PC-9 (cell line): ENCODE results near the gene AHCTF1. TPM values are rescaled to one million over a fixed set of nuclear protein-coding genes. Genes with fewer than 3 reads are reported as not detected.

Experiments
- BruUV-seq: library from RNA; stranded (reverse); fragments of 400-500 nt; replicated peaks from 2 replicates; lab custom pipeline; 2021; lab: Mats Ljungman, UMichigan
- CTCF ChIA-PET: fragments of 300-600 bp; sonication (Branson Sonifier 250); formaldehyde crosslinking; loops from one replicate; lab custom pipeline; 2022; ENCODE audit warnings: antibody characterized with exemption; lab: Charles Lee
- POLR2A ChIA-PET: fragments of 300-600 bp; sonication (Branson Sonifier 250); formaldehyde crosslinking; loops from one replicate; lab custom pipeline; 2022; ENCODE audit warnings: antibody characterized with exemption; ENCODE audit not compliant: unreplicated experiment; lab: Charles Lee
- DNase-seq, 2 experiments: peaks; one replicate each; pipeline versions ENCODE4 v3.0.0 to v3.0.0-alpha.2; 2015 to 2022; ENCODE audit warnings: mixed read lengths in 1 of 2
- H2AFZ ChIP-seq: fragments of 200-600 bp; sonication (generic); 2 replicates; pipeline ENCODE4 v1.8.1; 2017; ENCODE audit warnings: antibody characterized with exemption
- H3F3A ChIP-seq: fragments of 200-600 bp; sonication (generic); 2 replicates; pipeline ENCODE4 v1.8.1; 2017; ENCODE audit warnings: antibody characterized with exemption, mild to moderate bottlenecking, low read depth; ENCODE audit not compliant: insufficient read depth
- H3K27ac ChIP-seq: fragments of 200-600 bp; sonication (generic); 2 replicates; pipeline ENCODE4 v1.6.1; 2016; ENCODE audit warnings: mixed run types
- H3K27me3 ChIP-seq: fragments of 200-600 bp; sonication (generic); 2 replicates; pipeline ENCODE4 v1.6.1; 2016; ENCODE audit warnings: low read depth, mixed run types; ENCODE audit not compliant: insufficient read depth
- H3K36me3 ChIP-seq: fragments of 200-600 bp; sonication (generic); 2 replicates; pipeline ENCODE4 v1.6.1; 2016; ENCODE audit warnings: low read depth, mixed run types
- H3K4me1 ChIP-seq: fragments of 200-600 bp; sonication (generic); replicated peaks from 2 replicates; pipeline ENCODE4 v1.6.1; 2016; ENCODE audit warnings: mixed run types; ENCODE audit not compliant: insufficient read depth
- H3K4me2 ChIP-seq: fragments of 200-600 bp; sonication (generic); 2 replicates; pipeline ENCODE4 v1.6.1; 2017; ENCODE audit warnings: mixed run types
- H3K4me3 ChIP-seq: fragments of 200-600 bp; sonication (generic); 2 replicates; pipeline ENCODE4 v1.6.1; 2016; ENCODE audit warnings: mixed run types
- H3K79me2 ChIP-seq: fragments of 200-600 bp; sonication (generic); 2 replicates; pipeline ENCODE4 v1.6.1; 2017; ENCODE audit warnings: low read depth, mixed run types
- H3K9me2 ChIP-seq: fragments of 200-600 bp; sonication (generic); 2 replicates; pipeline ENCODE4 v1.8.1; 2017; ENCODE audit warnings: mild to moderate bottlenecking; ENCODE audit not compliant: insufficient read depth
- H3K9me3 ChIP-seq: fragments of 200-600 bp; sonication (generic); 2 replicates; pipeline ENCODE4 v1.8.1; 2016; ENCODE audit warnings: low read depth; ENCODE audit not compliant: insufficient read depth
- H4K20me1 ChIP-seq: fragments of 200-600 bp; sonication (generic); 2 replicates; pipeline ENCODE4 v1.8.1; 2017; ENCODE audit not compliant: insufficient read depth
- CTCF ChIP-seq: fragments of 200-600 bp; sonication (generic); conservative IDR thresholded peaks from 2 replicates; pipeline ENCODE4 v1.6.1; 2017; ENCODE audit warnings: mixed run types, antibody characterized with exemption, mild to moderate bottlenecking, moderate library complexity
- EZH2 ChIP-seq: fragments of 200-600 bp; sonication (generic); IDR thresholded peaks from 2 replicates; pipeline ENCODE4 v1.8.0; 2017; ENCODE audit warnings: antibody characterized with exemption, low read depth
- intact Hi-C: fragments of 100-400 bp; cut with micrococcal nuclease; formaldehyde crosslinking; loops from one replicate; pipeline ENCODE4 v1.10.0; 2022; ENCODE audit not compliant: unreplicated experiment
- total RNA-seq: library from RNA; stranded (reverse); gene quantifications from 2 replicates; pipeline ENCODE4 v1.2.3, GENCODE V29; 2021

Gene AHCTF1
- total RNA-seq, 1 experiment from 2014 or later: 34.3 TPM

- intact Hi-C loops: loop anchor here (2.0 kb wide), 1 partner anchor 75 kb away; the partner anchor contains the start of gene ZNF695
- ChIA-PET CTCF (no interaction called here), POLR2A (no interaction called here)
- Histone ChIP-seq H3K36me3 (no peaks in the 10 kb centered on the region), H3K9me3 (no peaks in the 10 kb centered on the region), H3K27me3 (no peaks in the 10 kb centered on the region), H3K79me2 (peaks cover 23% of the 10 kb centered on the region), H3K4me1 (peaks cover 9% of the 10 kb centered on the region; the same call in 1 of the 2 replicates), H3K9me2 (no peaks in the 10 kb centered on the region), H3K4me2 (no peak overlapping the region), H3K27ac (no peak overlapping the region), H3K4me3 (no peak overlapping the region), H3F3A (no peaks in the 10 kb centered on the region; the same call in 1 of the 2 replicates), H2AFZ (no peak overlapping the region), H4K20me1 (peaks cover 13% of the 10 kb centered on the region)
- no peak for TF ChIP-seq EZH2
- TF ChIP-seq CTCF: no peak
- no TSS peak for BruUV-seq
- DNase-seq: no peak
Measured at GRCh38 chr1:246933893-246934292, 2.1 kb upstream of the AHCTF1 start.

- no peak overlapping the region for H3K27ac ChIP-seq
- peak overlapping the region; percentile 67 for H3K4me3 ChIP-seq
- no peaks in the 10 kb centered on the region for H3K9me2 ChIP-seq
- peaks cover 9% of the 10 kb centered on the region; the same call in 1 of the 2 replicates for H3K4me1 ChIP-seq
- intact Hi-C loops: loop anchor here (1.0 to 2.0 kb wide), 2 partner anchors 76 to 172 kb away; partner anchors contain the start of genes ZNF669 and ZNF695
- no peaks in the 10 kb centered on the region for H3K9me3 ChIP-seq
- BruUV-seq: TSS peak; percentile 57
- no peaks in the 10 kb centered on the region; the same call in 1 of the 2 replicates for H3F3A ChIP-seq
- H3K36me3 ChIP-seq: no peaks in the 10 kb centered on the region
- no peaks in the 10 kb centered on the region for H3K27me3 ChIP-seq
- peak overlapping the region; percentile 87 for H2AFZ ChIP-seq
- H3K79me2 ChIP-seq: peaks cover 38% of the 10 kb centered on the region
- ChIA-PET POLR2A (interaction anchor here (0.6 to 0.7 kb wide), 4 partner anchors 13 to 106 kb away, joined by 3 to 7 read pairs (median 4); no protein-coding TSS in a partner anchor), CTCF (interaction anchor here (0.6 kb wide), 1 partner anchor 179 kb away, joined by 4 read pairs; no protein-coding TSS in a partner anchor)
- peaks cover 16% of the 10 kb centered on the region for H4K20me1 ChIP-seq
- TF ChIP-seq EZH2 (no peak), CTCF (no peak)
- H3K4me2 ChIP-seq: peak overlapping the region; percentile 87
- DNase-seq: no peak
Measured at GRCh38 chr1:246932366-246932700, 585 bp upstream of the AHCTF1 start.

- H3K9me2 ChIP-seq: no peaks in the 10 kb centered on the region
- ChIA-PET POLR2A (no interaction called here), CTCF (no interaction called here)
- BruUV-seq: no TSS peak
- H3K4me3 ChIP-seq: peak overlapping the region; percentile 67
- TF ChIP-seq CTCF (no peak), EZH2 (no peak)
- H4K20me1 ChIP-seq: peaks cover 24% of the 10 kb centered on the region
- peak overlapping the region; percentile 59 for H3K27ac ChIP-seq
- DNase-seq: peak in 1 of 2 experiments; percentile 33
- H3F3A ChIP-seq: no peaks in the 10 kb centered on the region; the same call in 1 of the 2 replicates
- peaks cover 9% of the 10 kb centered on the region; the same call in 1 of the 2 replicates for H3K4me1 ChIP-seq
- intact Hi-C loops: loop anchor here (1.0 to 2.0 kb wide), 3 partner anchors 148 to 400 kb away; partner anchors contain the start of genes ZNF496 and ZNF670
- no peaks in the 10 kb centered on the region for H3K9me3 ChIP-seq
- peak overlapping the region; percentile 73 for H2AFZ ChIP-seq
- peak overlapping the region; percentile 89 for H3K4me2 ChIP-seq
- H3K79me2 ChIP-seq: peaks cover 52% of the 10 kb centered on the region
- no peaks in the 10 kb centered on the region for H3K27me3 ChIP-seq
- H3K36me3 ChIP-seq: no peaks in the 10 kb centered on the region
Measured at GRCh38 chr1:246930830-246931548, 759 bp downstream of the AHCTF1 start.
